Fibroblast of gingiva (primary cell): ENCODE results near the gene PHACTR3.

ENCODE experiments used
- DNase-seq: peaks from one replicate; pipeline ENCODE4 v3.0.0-alpha.2; 2011; ENCODE audit warnings: low read depth

PHACTR3 gene

GRCh38 chr20:59648466-59649070 is 44.2 kb downstream of the PHACTR3 start:
- no peak for DNase-seq

GRCh38 chr20:59650418-59650817 is 46.1 kb downstream of the PHACTR3 start:
- DNase-seq: no peak

- DNase-seq: no peak
Observed at GRCh38 chr20:59652381-59652780, 48.0 kb downstream of the PHACTR3 start.

- DNase-seq: no peak
Observed at GRCh38 chr20:59656417-59656816, 52.1 kb downstream of the PHACTR3 start.

GRCh38 chr20:59657459-59658046 is 53.2 kb downstream of the PHACTR3 start:
- no peak for DNase-seq

GRCh38 chr20:59660471-59660870 is 56.1 kb downstream of the PHACTR3 start:
- no peak for DNase-seq

- no peak for DNase-seq
Observed at GRCh38 chr20:59661153-59661552, 56.8 kb downstream of the PHACTR3 start.

- no peak for DNase-seq
Observed at GRCh38 chr20:59661621-59662020, 57.3 kb downstream of the PHACTR3 start.

- no peak for DNase-seq
Observed at GRCh38 chr20:59662161-59662560, 57.8 kb downstream of the PHACTR3 start.

- no peak for DNase-seq
Observed at GRCh38 chr20:59662856-59663512, 58.6 kb downstream of the PHACTR3 start.

- no peak for DNase-seq
Observed at GRCh38 chr20:59663513-59664060, 59.2 kb downstream of the PHACTR3 start.

GRCh38 chr20:59664421-59664941 is 60.1 kb downstream of the PHACTR3 start:
- DNase-seq: no peak

GRCh38 chr20:59665656-59666555 is 61.6 kb downstream of the PHACTR3 start:
- no peak for DNase-seq

GRCh38 chr20:59666586-59666985 is 62.2 kb downstream of the PHACTR3 start:
- no peak for DNase-seq

GRCh38 chr20:59667131-59667530 is 62.8 kb downstream of the PHACTR3 start:
- no peak for DNase-seq

GRCh38 chr20:59667981-59668515 is 63.7 kb downstream of the PHACTR3 start:
- no peak for DNase-seq

- DNase-seq: no peak
Observed at GRCh38 chr20:59668926-59669850, 64.8 kb downstream of the PHACTR3 start.

- DNase-seq: no peak
Observed at GRCh38 chr20:59670786-59671492, 66.6 kb downstream of the PHACTR3 start.

- DNase-seq: no peak
Observed at GRCh38 chr20:59671661-59672471, 67.5 kb downstream of the PHACTR3 start.
